Calu3 (cell line): ENCODE data around the gene KCNT2. TPM values are rescaled to one million over a fixed set of nuclear protein-coding genes. Genes with fewer than 3 reads are reported as not detected.

Experiments used
- BruUV-seq: library from RNA; stranded (reverse); fragments of 400-500 nt; replicated peaks from 2 replicates; lab custom pipeline; 2021; lab: Mats Ljungman, UMichigan
- CTCF ChIA-PET: fragments of 300-600 bp; sonication (Branson Sonifier 250); formaldehyde crosslinking; loops from one replicate; lab custom pipeline; 2022; ENCODE audit warnings: antibody characterized with exemption; lab: Charles Lee
- DNase-seq: peaks from one replicate; pipeline ENCODE4 v3.0.0; 2022
- H3K27ac Mint-ChIP-seq: one replicate; pipeline ENCODE4 v1.8.0; 2022; ENCODE audit warnings: mixed read lengths; ENCODE audit not compliant: unreplicated experiment
- H3K27me3 Mint-ChIP-seq: one replicate; pipeline ENCODE4 v1.8.0; 2022; ENCODE audit warnings: mixed read lengths; ENCODE audit not compliant: unreplicated experiment
- H3K36me3 Mint-ChIP-seq: one replicate; pipeline ENCODE4 v1.8.0; 2022; ENCODE audit warnings: mild to moderate bottlenecking, moderate library complexity, mixed read lengths; ENCODE audit not compliant: insufficient read depth, unreplicated experiment
- H3K4me1 Mint-ChIP-seq: one replicate; pipeline ENCODE4 v1.8.0; 2022; ENCODE audit warnings: mild to moderate bottlenecking, low read depth, mixed read lengths; ENCODE audit not compliant: unreplicated experiment
- H3K4me3 Mint-ChIP-seq: one replicate; pipeline ENCODE4 v1.8.0; 2022; ENCODE audit warnings: mild to moderate bottlenecking, low read depth, moderate library complexity, mixed read lengths; ENCODE audit not compliant: unreplicated experiment
- H3K9me3 Mint-ChIP-seq: one replicate; pipeline ENCODE4 v1.8.0; 2022; ENCODE audit warnings: low read depth, mixed read lengths; ENCODE audit not compliant: unreplicated experiment
- intact Hi-C: fragments of 100-400 bp; cut with micrococcal nuclease; formaldehyde crosslinking; loops from one replicate; pipeline ENCODE4 v1.10.0; 2022; ENCODE audit not compliant: unreplicated experiment
- total RNA-seq: library from RNA; stranded (reverse); gene quantifications from 2 replicates; pipeline ENCODE4 v1.2.3, GENCODE V29; 2022
- TF ChIP-seq, protein P1 (sequence below): fragments of 200-600 bp; IDR thresholded peaks from one replicate; pipeline ENCODE4 v1.8.0; 2022; ENCODE audit warnings: antibody characterized with exemption; ENCODE audit not compliant: unreplicated experiment

The KCNT2 gene
- total RNA-seq, 1 experiment from 2014 or later: 3.3 TPM

DNA sequence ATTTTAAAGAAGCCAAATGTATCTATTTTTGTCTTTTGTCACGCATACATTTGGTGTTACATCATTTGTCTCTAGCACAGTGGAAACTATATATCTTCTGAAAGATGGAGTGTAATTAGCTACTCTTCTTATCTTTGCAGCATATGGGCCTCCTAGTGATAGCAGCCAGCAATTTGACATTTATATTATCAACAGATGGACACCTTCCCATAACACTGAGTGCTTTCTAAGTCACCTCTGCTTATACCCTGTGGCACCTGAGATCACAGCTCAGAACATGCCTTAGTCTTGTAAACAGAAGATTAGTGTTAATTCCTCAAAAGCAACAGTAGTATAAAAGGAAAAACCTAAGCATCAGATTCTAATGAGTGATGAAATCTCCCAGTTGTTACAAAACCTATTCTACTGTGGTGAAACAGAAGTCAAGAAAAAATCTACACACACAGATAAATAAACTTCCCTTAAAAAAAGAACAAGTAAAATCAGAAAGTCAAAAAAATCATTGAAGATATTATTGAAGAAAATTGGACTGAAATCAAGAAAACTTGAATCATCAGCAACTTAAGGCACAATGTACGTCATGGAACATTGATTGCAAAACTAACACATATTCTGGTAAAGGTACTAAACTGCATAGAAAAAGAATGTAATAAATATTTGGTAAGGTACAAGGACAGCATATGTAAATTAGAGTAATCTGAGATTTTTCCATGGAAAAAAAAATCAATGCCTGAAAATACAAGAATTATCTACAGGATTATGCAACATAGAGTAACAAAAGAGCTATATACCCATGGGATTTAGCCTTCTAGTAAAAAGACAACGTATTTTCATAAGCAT is 61.7 kb downstream of the KCNT2 start:
- Mint-ChIP-seq H3K9me3 (no peaks in the 10 kb centered on the region), H3K36me3 (no peaks in the 10 kb centered on the region), H3K4me1 (no peaks in the 10 kb centered on the region), H3K27ac (no peak overlapping the region), H3K4me3 (no peak overlapping the region), H3K27me3 (no peaks in the 10 kb centered on the region)
- TF ChIP-seq, protein P1, sequence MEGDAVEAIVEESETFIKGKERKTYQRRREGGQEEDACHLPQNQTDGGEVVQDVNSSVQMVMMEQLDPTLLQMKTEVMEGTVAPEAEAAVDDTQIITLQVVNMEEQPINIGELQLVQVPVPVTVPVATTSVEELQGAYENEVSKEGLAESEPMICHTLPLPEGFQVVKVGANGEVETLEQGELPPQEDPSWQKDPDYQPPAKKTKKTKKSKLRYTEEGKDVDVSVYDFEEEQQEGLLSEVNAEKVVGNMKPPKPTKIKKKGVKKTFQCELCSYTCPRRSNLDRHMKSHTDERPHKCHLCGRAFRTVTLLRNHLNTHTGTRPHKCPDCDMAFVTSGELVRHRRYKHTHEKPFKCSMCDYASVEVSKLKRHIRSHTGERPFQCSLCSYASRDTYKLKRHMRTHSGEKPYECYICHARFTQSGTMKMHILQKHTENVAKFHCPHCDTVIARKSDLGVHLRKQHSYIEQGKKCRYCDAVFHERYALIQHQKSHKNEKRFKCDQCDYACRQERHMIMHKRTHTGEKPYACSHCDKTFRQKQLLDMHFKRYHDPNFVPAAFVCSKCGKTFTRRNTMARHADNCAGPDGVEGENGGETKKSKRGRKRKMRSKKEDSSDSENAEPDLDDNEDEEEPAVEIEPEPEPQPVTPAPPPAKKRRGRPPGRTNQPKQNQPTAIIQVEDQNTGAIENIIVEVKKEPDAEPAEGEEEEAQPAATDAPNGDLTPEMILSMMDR: no peak
- no peak for DNase-seq
- no TSS peak for BruUV-seq
- CTCF ChIA-PET: no interaction called here
- intact Hi-C loops: no loop called here

DNA sequence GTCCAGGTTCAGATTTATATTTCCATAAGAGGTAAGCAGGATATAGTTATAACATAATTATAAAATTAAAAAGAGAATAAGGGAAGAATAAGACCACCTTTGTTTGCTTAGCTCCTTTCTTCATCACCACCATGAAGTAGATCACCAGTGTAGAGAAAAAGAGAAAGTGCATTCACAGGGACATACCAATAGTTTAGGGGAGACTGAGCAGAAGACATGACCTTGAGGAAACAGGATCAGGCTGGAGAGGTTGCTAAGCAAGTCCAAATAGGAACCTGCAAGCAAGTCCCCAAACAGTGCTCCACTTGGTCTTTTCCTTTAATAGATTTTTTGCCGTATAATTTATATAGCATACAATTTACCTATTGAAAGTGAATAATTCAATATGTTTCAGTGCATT is 63.0 kb downstream of the KCNT2 start:
- intact Hi-C loops: no loop called here
- CTCF ChIA-PET: no interaction called here
- Mint-ChIP-seq H3K27ac (no peak overlapping the region), H3K27me3 (no peaks in the 10 kb centered on the region), H3K4me1 (no peaks in the 10 kb centered on the region), H3K4me3 (no peak overlapping the region), H3K36me3 (no peaks in the 10 kb centered on the region), H3K9me3 (no peaks in the 10 kb centered on the region)
- no TSS peak for BruUV-seq
- no peak for DNase-seq
- TF ChIP-seq, protein P1: no peak

DNA sequence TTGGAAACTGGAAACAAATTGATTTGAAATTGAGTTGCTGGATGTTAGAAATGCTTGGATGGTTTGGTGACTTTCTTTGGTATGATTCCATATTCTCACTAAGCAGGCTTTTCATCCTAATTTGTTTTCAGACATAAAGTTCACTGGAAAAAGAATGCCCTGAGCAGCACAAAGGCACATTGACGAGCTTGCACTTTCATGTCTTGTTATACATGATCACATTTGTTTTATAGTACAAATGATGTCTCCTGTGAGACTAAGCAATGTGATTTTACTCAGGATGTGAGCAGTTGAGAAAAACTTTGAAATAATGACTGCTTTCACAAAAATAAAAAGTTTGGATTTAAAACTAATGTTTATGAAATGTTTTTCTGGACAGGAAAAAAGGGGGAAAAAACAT is 63.6 kb downstream of the KCNT2 start:
- intact Hi-C loops: no loop called here
- Mint-ChIP-seq H3K9me3 (no peaks in the 10 kb centered on the region), H3K27ac (no peak overlapping the region), H3K36me3 (no peaks in the 10 kb centered on the region), H3K27me3 (no peaks in the 10 kb centered on the region), H3K4me3 (no peak overlapping the region), H3K4me1 (no peaks in the 10 kb centered on the region)
- TF ChIP-seq, protein P1: no peak
- BruUV-seq: no TSS peak
- CTCF ChIA-PET: no interaction called here
- no peak for DNase-seq

DNA sequence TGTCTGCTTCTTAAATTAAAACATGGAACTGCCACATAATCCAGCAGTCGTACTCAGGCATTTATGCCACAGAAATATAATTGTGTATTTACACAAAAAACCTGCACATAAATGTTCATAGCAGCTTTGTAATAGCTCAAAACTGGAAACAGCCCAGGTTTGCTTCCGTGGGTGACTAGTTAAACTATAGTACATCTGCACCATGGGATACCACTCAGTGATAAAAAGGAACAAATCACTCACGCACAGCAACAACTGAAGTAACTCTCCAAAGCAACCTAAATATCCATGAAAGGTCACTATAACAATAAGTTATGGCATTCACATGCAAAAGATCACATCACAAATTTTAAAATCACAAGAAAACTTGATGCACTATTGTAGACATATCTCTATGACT is 64.4 kb downstream of the KCNT2 start:
- CTCF ChIA-PET: no interaction called here
- no TSS peak for BruUV-seq
- H3K27me3 Mint-ChIP-seq: no peaks in the 10 kb centered on the region
- H3K27ac Mint-ChIP-seq: no peak overlapping the region
- H3K36me3 Mint-ChIP-seq: no peaks in the 10 kb centered on the region
- TF ChIP-seq, protein P1: no peak
- DNase-seq: no peak
- intact Hi-C loops: no loop called here
- no peak overlapping the region for H3K4me3 Mint-ChIP-seq
- no peaks in the 10 kb centered on the region for H3K4me1 Mint-ChIP-seq
- no peaks in the 10 kb centered on the region for H3K9me3 Mint-ChIP-seq
